Astrocyte (in vitro differentiated cells and primary cell): ENCODE data around the gene AP5B1. TPM values are rescaled to one million over a fixed set of nuclear protein-coding genes. Genes with fewer than 3 reads are reported as not detected.

Source experiments
- DNase-seq: peaks from one replicate; pipeline ENCODE4 v3.0.0-alpha.2; 2010; ENCODE audit warnings: low read depth
- FAIRE-seq: peaks from 2 replicates; lab custom pipeline; 2011; peaks lifted over from hg19 to GRCh38; lab: Jason Lieb, UNC
- H2AFZ ChIP-seq: 2 replicates; pipeline ENCODE4 v1.6.0; 2012; ENCODE audit warnings: low read depth, low read length, inconsistent platforms
- H3K27ac ChIP-seq: 2 replicates; pipeline ENCODE4 v1.5.1; 2011; ENCODE audit warnings: low read depth, low read length, inconsistent platforms
- H3K27me3 ChIP-seq: 2 replicates; pipeline ENCODE4 v1.6.0; 2011; ENCODE audit warnings: low read length, inconsistent platforms; ENCODE audit not compliant: insufficient read depth
- H3K36me3 ChIP-seq: 2 replicates; pipeline ENCODE4 v1.5.1; 2011; ENCODE audit warnings: low read length, inconsistent platforms; ENCODE audit not compliant: insufficient read depth
- H3K4me1 ChIP-seq: 2 replicates; pipeline ENCODE4 v1.5.1; 2011; ENCODE audit warnings: low read length, inconsistent platforms; ENCODE audit not compliant: insufficient read depth
- H3K4me2 ChIP-seq: 2 replicates; pipeline ENCODE4 v1.6.0; 2012; ENCODE audit warnings: low read length, inconsistent platforms
- H3K4me3 ChIP-seq: 2 replicates; pipeline ENCODE4 v1.5.1; 2011; ENCODE audit warnings: low read depth, mild to moderate bottlenecking, low read length, inconsistent platforms; ENCODE audit not compliant: insufficient read depth
- H3K79me2 ChIP-seq: 2 replicates; pipeline ENCODE4 v1.6.0; 2012; ENCODE audit warnings: mild to moderate bottlenecking, low read length, inconsistent platforms; ENCODE audit not compliant: insufficient read depth
- H3K9ac ChIP-seq: 2 replicates; pipeline ENCODE4 v1.6.0; 2012; ENCODE audit warnings: mild to moderate bottlenecking, low read length, inconsistent platforms
- H3K9me3 ChIP-seq: 2 replicates; pipeline ENCODE4 v1.5.1; 2012; ENCODE audit warnings: low read depth, mild to moderate bottlenecking, low read length, inconsistent platforms; ENCODE audit not compliant: insufficient read depth
- H4K20me1 ChIP-seq: 2 replicates; pipeline ENCODE4 v1.6.0; 2012; ENCODE audit warnings: low read length, inconsistent platforms; ENCODE audit not compliant: insufficient read depth
- H3K27ac Mint-ChIP-seq: one replicate; pipeline ENCODE4 v1.8.0; 2021; ENCODE audit warnings: mild to moderate bottlenecking, mixed read lengths; ENCODE audit not compliant: unreplicated experiment
- H3K27me3 Mint-ChIP-seq: one replicate; pipeline ENCODE4 v1.8.0; 2021; ENCODE audit warnings: low read depth, mixed read lengths; ENCODE audit not compliant: unreplicated experiment
- H3K36me3 Mint-ChIP-seq: one replicate; pipeline ENCODE4 v1.8.0; 2021; ENCODE audit warnings: low read depth, mixed read lengths; ENCODE audit not compliant: unreplicated experiment
- H3K4me1 Mint-ChIP-seq: one replicate; pipeline ENCODE4 v1.8.0; 2021; ENCODE audit warnings: low read depth, mixed read lengths; ENCODE audit not compliant: unreplicated experiment
- H3K4me3 Mint-ChIP-seq: one replicate; pipeline ENCODE4 v1.8.0; 2021; ENCODE audit warnings: mild to moderate bottlenecking, moderate library complexity, mixed read lengths; ENCODE audit not compliant: unreplicated experiment
- H3K9me3 Mint-ChIP-seq: one replicate; pipeline ENCODE4 v1.8.0; 2021; ENCODE audit warnings: mild to moderate bottlenecking, mixed read lengths; ENCODE audit not compliant: unreplicated experiment
- CTCF ChIP-seq: IDR thresholded peaks from 2 replicates; pipeline ENCODE4 v1.5.1; 2011; ENCODE audit warnings: low read depth, mild to moderate bottlenecking, inconsistent platforms, low read length, moderate library complexity; ENCODE audit not compliant: insufficient read depth
- EZH2 ChIP-seq: IDR thresholded peaks from 2 replicates; pipeline ENCODE4 v1.6.1; 2012; ENCODE audit warnings: mild to moderate bottlenecking, low read length, inconsistent platforms; ENCODE audit not compliant: insufficient read depth
- total RNA-seq: library from RNA; stranded (reverse); gene quantifications from 2 replicates; pipeline ENCODE4 v1.2.1, GENCODE V29; 2021

The AP5B1 gene
- total RNA-seq, 1 donor from 2014 or later = 10.9 TPM

- Histone ChIP-seq H4K20me1 (no peaks in the 10 kb centered on the region), H3K27ac (no peak overlapping the region), H3K4me2 (no peak overlapping the region), H3K36me3 (no peaks in the 10 kb centered on the region), H3K9ac (no peak overlapping the region), H3K4me1 (no peaks in the 10 kb centered on the region), H3K27me3 (peaks cover 20% of the 10 kb centered on the region), H3K4me3 (no peak overlapping the region), H2AFZ (no peak overlapping the region), H3K9me3 (no peaks in the 10 kb centered on the region), H3K79me2 (no peaks in the 10 kb centered on the region)
- TF ChIP-seq CTCF = no peak
- DNase-seq (no peak), FAIRE-seq (no peak)
- Mint-ChIP-seq H3K9me3 (no peaks in the 10 kb centered on the region), H3K4me1 (no peaks in the 10 kb centered on the region), H3K27me3 (peaks cover 16% of the 10 kb centered on the region), H3K36me3 (peaks cover 3% of the 10 kb centered on the region), H3K4me3 (no peak overlapping the region), H3K27ac (no peak overlapping the region)
These were observed 46.4 kb upstream of the AP5B1 start for GRCh38 chr11:65826984-65827735.

- H3K27me3 Mint-ChIP-seq = peaks cover 6% of the 10 kb centered on the region
- no peak overlapping the region for H2AFZ ChIP-seq
- H3K9me3 ChIP-seq = no peaks in the 10 kb centered on the region
- no peaks in the 10 kb centered on the region for H3K4me1 ChIP-seq
- H3K36me3 ChIP-seq = no peaks in the 10 kb centered on the region
- FAIRE-seq = no peak
- H3K4me3 Mint-ChIP-seq = no peak overlapping the region
- TF ChIP-seq EZH2 (no peak), CTCF (no peak)
- H3K79me2 ChIP-seq = no peaks in the 10 kb centered on the region
- no peak overlapping the region for H3K4me2 ChIP-seq
- no peak for DNase-seq
- no peak overlapping the region for H3K27ac ChIP-seq
- H3K27me3 ChIP-seq = no peaks in the 10 kb centered on the region
- no peak overlapping the region for H3K9ac ChIP-seq
- H3K9me3 Mint-ChIP-seq = no peaks in the 10 kb centered on the region
- H3K4me3 ChIP-seq = no peak overlapping the region
- no peaks in the 10 kb centered on the region for H4K20me1 ChIP-seq
- no peaks in the 10 kb centered on the region for H3K36me3 Mint-ChIP-seq
- no peaks in the 10 kb centered on the region for H3K4me1 Mint-ChIP-seq
- H3K27ac Mint-ChIP-seq = no peak overlapping the region
These were observed 42.2 kb upstream of the AP5B1 start for GRCh38 chr11:65822776-65823528.

- Histone ChIP-seq H3K4me2 (no peak overlapping the region), H3K9ac (no peak overlapping the region), H3K27ac (no peak overlapping the region), H3K27me3 (no peaks in the 10 kb centered on the region), H3K36me3 (no peaks in the 10 kb centered on the region), H2AFZ (no peak overlapping the region), H3K4me1 (no peaks in the 10 kb centered on the region), H3K4me3 (no peak overlapping the region), H4K20me1 (no peaks in the 10 kb centered on the region), H3K9me3 (no peaks in the 10 kb centered on the region), H3K79me2 (no peaks in the 10 kb centered on the region)
- no peaks in the 10 kb centered on the region for H3K4me1 Mint-ChIP-seq
- TF ChIP-seq CTCF (no peak), EZH2 (no peak)
- no peak for DNase-seq
- no peak overlapping the region for H3K27ac Mint-ChIP-seq
- H3K27me3 Mint-ChIP-seq = peaks cover 9% of the 10 kb centered on the region
- H3K4me3 Mint-ChIP-seq = no peak overlapping the region
- no peaks in the 10 kb centered on the region for H3K9me3 Mint-ChIP-seq
- FAIRE-seq = no peak
- H3K36me3 Mint-ChIP-seq = no peaks in the 10 kb centered on the region
These were observed 40.3 kb upstream of the AP5B1 start for GRCh38 chr11:65821107-65821506.
